GM12873 (cell line): ENCODE measurements around the gene HSPBP1.

Experiments used
- CTCF ChIP-seq: IDR thresholded peaks from 2 replicates; pipeline ENCODE4 v1.5.1; 2012; ENCODE audit warnings: low read depth, mild to moderate bottlenecking, moderate library complexity, low read length, control low read depth; ENCODE audit not compliant: insufficient read depth; ENCODE audit errors: missing control alignments

The HSPBP1 gene

GRCh38 chr19:55244004-55244680 lies 35.8 kb downstream of the HSPBP1 start:
- TF ChIP-seq CTCF = no peak

GRCh38 chr19:55242517-55242916 lies 37.4 kb downstream of the HSPBP1 start:
- TF ChIP-seq CTCF = no peak

GRCh38 chr19:55241935-55242464 lies 37.9 kb downstream of the HSPBP1 start:
- TF ChIP-seq CTCF = no peak

GRCh38 chr19:55241143-55241934 lies 38.6 kb downstream of the HSPBP1 start:
- no peak for TF ChIP-seq CTCF

- no peak for TF ChIP-seq CTCF
These were observed 39.2 kb downstream of the HSPBP1 start for GRCh38 chr19:55240713-55241020.

- no peak for TF ChIP-seq CTCF
These were observed 40.9 kb downstream of the HSPBP1 start for GRCh38 chr19:55239004-55239403.

GRCh38 chr19:55238030-55238429 lies 41.9 kb downstream of the HSPBP1 start:
- no peak for TF ChIP-seq CTCF
